K562 (cell line): ENCODE data around the gene PPP4C. TPM values are rescaled to one million over a fixed set of nuclear protein-coding genes. Genes with fewer than 3 reads are reported as not detected.

Experiments used
- CBFA2T3 ChIP-seq: fragments of 450-650 bp; IDR thresholded peaks from 2 replicates; pipeline ENCODE4 v1.6.1; 2017
- CCNT2 ChIP-seq: IDR thresholded peaks from 2 replicates; pipeline ENCODE4 v1.6.1; 2011; ENCODE audit warnings: borderline replicate concordance, low read depth, mild to moderate bottlenecking, moderate library complexity, mixed read lengths, low read length; ENCODE audit not compliant: insufficient read length; ENCODE audit errors: extremely low read depth
- CEBPZ ChIP-seq: fragments of 150-350 bp; IDR thresholded peaks from 2 replicates; pipeline ENCODE4 v1.6.1; 2014; ENCODE audit warnings: low read depth, mild to moderate bottlenecking, low read length, borderline replicate concordance
- FOXK1 ChIP-seq: sonication (generic); formaldehyde crosslinking; IDR thresholded peaks from 2 replicates; pipeline ENCODE4 v1.8.0; 2022; ENCODE audit warnings: missing genetic modification reagents, mild to moderate bottlenecking, borderline replicate concordance
- GATAD2A ChIP-seq: fragments of 450-650 bp; IDR thresholded peaks from 2 replicates; pipeline ENCODE4 v1.6.1; 2017
- MAFF ChIP-seq: IDR thresholded peaks from 2 replicates; pipeline ENCODE4 v1.6.1; 2012; ENCODE audit warnings: low read length, improper control_type of control experiment
- NR2F6 ChIP-seq: fragments of 450-650 bp; formaldehyde crosslinking; IDR thresholded peaks from 2 replicates; pipeline ENCODE4 v1.4.0; 2020; ENCODE audit warnings: mild to moderate bottlenecking
- PHF21A ChIP-seq: fragments of 450-650 bp; IDR thresholded peaks from 2 replicates; pipeline ENCODE4 v1.6.1; 2017; ENCODE audit warnings: low read depth, borderline replicate concordance
- RFX1 ChIP-seq: fragments of 450-650 bp; IDR thresholded peaks from 2 replicates; pipeline ENCODE4 v1.6.1; 2016; ENCODE audit warnings: mild to moderate bottlenecking, moderate library complexity
- SMAD2 ChIP-seq: fragments of 150-350 bp; IDR thresholded peaks from 2 replicates; pipeline ENCODE4 v1.6.1; 2014; ENCODE audit warnings: low read depth, mild to moderate bottlenecking, low read length
- SREBF1 ChIP-seq: fragments of 150-350 bp; IDR thresholded peaks from 2 replicates; pipeline ENCODE4 v1.6.1; 2014; ENCODE audit warnings: antibody characterized with exemption, low read depth, low read length, borderline replicate concordance
- TAF1 ChIP-seq: IDR thresholded peaks from 2 replicates; pipeline ENCODE4 v1.6.1; 2011; ENCODE audit warnings: mild to moderate bottlenecking, low read length, moderate library complexity; ENCODE audit not compliant: insufficient read depth, control insufficient read depth, severe bottlenecking; ENCODE audit errors: extremely low read depth
- TAF15 ChIP-seq: fragments of 200-400 bp; formaldehyde crosslinking; IDR thresholded peaks from 2 replicates; pipeline ENCODE4 v1.6.1; 2017; ENCODE audit warnings: mild to moderate bottlenecking, low read depth, low read length, moderate library complexity
- THAP12 ChIP-seq: fragments of 250-450 bp; sonication (Bioruptor Pico); IDR thresholded peaks from 2 replicates; pipeline ENCODE4 v1.9.0; 2021; ENCODE audit warnings: mild to moderate bottlenecking, inconsistent platforms
- ZFP30 ChIP-seq: fragments of 250-450 bp; sonication (Bioruptor Pico); IDR thresholded peaks from 2 replicates; pipeline ENCODE4 v1.8.0; 2022; ENCODE audit warnings: moderate library complexity, mild to moderate bottlenecking, inconsistent platforms, borderline replicate concordance
- ZNF263 ChIP-seq: sonication (generic); formaldehyde crosslinking; IDR thresholded peaks from 2 replicates; pipeline ENCODE4 v1.8.0; 2022; ENCODE audit warnings: mild to moderate bottlenecking, missing genetic modification reagents, borderline replicate concordance
- ZNF592 ChIP-seq: fragments of 450-650 bp; IDR thresholded peaks from 2 replicates; pipeline ENCODE4 v1.6.1; 2017; ENCODE audit warnings: antibody characterized with exemption, mild to moderate bottlenecking
- polyA plus RNA-seq, 8 experiments: library from polyadenylated mRNA; depleted of rRNA in 4 of 8; stranded (reverse) in 5 of 8; unstranded in 3 of 8; fragments of >200 nt; fragmentation: Nextera tagmentation in 2 of 8; fragmentation: Illumina TruSeq in 1 of 8; extraction: Ambion mirVana in 2 of 8; extraction: Trizol in 1 of 8; gene quantifications; 2 replicates each; pipeline versions ENCODE4 v1.2.1 to v1.2.3, GENCODE V29; 2011 to 2014; ENCODE audit warnings: inconsistent platforms in 1 of 8, missing spikeins in 1 of 8
- total RNA-seq, 7 experiments: library from RNA; depleted of rRNA in 6 of 7; stranded (reverse); fragments of >200 nt in 6 of 7; fragmentation: Illumina TruSeq in 2 of 7; extraction: Trizol in 2 of 7; gene quantifications; 2 replicates each; pipeline versions ENCODE4 v1.2.1 to v1.2.3, GENCODE V29; 2011 to 2021; ENCODE audit warnings: low replicate concordance in 1 of 7

PPP4C gene
- total and polyA plus RNA-seq, 9 of the 15 experiments (the other 6 are each of a cell fraction or from before 2014, with no cell fraction given): 3.5 to 183 (median 131) TPM

GRCh38 chr16:30065102-30065942, 10.5 kb upstream of the PPP4C start, which contains the start of gene ALDOA (continued):
- TF ChIP-seq ZNF592 (peak; percentile 93), SMAD2 (no peak), THAP12 (CRISPR knock-in tag) (peak; percentile 77; the same call in 1 of the 2 replicates), ZFP30 (CRISPR knock-in tag) (no peak), PHF21A (peak; percentile 9; the same call in 1 of the 2 replicates), CBFA2T3 (no peak), CEBPZ (no peak), NR2F6 (CRISPR knock-in tag) (no peak), RFX1 (no peak; the same call in 1 of the 2 replicates), TAF15 (no peak), FOXK1 (CRISPR knock-in tag) (no peak), MAFF (peak; percentile 60), CCNT2 (peak; percentile 63), ZNF263 (peak; percentile 63; the same call in 1 of the 2 replicates), SREBF1 (no peak), GATAD2A (peak; percentile 75), TAF1 (peak; percentile 78)
